Stimulated activated CD8-positive, alpha-beta memory T cell treated with anti-CD3 and anti-CD28 coated beads, Interleukin-7, amount 100 ng/mL, for 1 hour (primary cell): ENCODE data around the gene SPECC1.
A peak's percentile ranks its signal among the peaks of the same experiment; 100 is the strongest.
"Not testable (repeated sequence)": the region's sequence is repeated elsewhere in the genome, so short reads cannot be mapped to it uniquely, and the experiment has no call there.

ENCODE experiments used
- DNase-seq, 2 donors: peaks; one replicate each; pipeline ENCODE4 v3.0.0-alpha.2; 2020; ENCODE audit warnings: low read depth in 2 of 2

Gene SPECC1

DNA sequence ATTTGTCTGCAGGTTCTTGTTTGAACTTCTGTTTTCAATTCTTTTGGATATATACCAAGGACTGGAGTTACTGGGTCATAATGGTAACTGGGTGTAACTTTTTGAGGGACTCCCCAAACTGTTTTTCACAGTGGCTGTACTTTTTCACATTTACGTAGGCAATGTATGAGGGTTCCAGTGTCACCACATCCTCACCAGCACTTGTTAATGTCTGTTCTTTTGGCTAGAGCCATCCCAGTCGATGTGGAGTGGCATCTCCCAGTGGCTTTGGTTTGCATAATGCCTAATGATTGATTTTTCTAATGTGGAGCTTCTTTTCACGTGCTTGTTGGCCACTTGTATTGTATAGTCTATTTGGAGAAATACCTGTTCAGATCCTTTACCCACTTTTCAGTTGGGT lies 59.3 kb downstream of the SPECC1 start:
- DNase-seq = no peak

DNA sequence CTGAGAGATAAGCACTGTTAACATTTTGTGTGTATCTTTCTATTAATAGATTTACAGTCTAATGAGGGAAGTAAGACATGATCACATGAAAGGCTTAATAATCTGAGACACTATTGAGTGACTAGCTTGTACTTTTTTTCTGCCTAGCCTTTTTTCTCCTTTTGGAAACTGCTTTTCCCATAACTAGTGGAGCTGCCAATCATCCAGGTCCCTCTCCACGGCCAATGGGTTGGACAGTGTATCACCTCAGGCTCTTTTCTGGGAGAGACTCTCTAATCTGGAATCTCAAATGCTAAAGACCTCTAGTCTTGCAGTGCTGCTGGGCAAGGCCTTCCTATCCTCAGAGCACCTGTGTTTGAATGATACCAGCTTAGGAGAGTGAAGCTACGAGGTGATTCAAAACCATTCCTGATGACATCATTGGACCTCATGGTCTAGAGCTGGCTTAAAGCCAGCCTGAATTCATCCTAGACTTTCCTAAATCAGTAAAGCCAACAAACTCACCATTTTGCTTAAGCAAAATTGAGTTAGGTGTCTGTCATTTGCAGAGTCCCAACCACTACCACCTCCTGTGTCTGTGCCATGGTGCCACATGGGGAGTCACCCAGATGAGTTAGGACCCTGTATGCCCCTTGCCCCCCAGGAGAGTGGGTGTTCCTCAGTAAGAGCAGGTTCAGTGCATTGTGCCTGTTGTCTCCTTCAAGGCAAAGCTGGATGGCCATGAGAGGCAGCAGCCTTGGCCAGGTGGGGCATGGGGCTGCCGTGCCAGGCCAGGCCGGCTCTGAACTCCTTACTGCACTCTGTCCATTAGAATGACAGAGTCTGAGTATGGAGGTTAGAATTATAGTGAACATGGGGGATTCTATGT lies 62.9 kb downstream of the SPECC1 start:
- no peak for DNase-seq

DNA sequence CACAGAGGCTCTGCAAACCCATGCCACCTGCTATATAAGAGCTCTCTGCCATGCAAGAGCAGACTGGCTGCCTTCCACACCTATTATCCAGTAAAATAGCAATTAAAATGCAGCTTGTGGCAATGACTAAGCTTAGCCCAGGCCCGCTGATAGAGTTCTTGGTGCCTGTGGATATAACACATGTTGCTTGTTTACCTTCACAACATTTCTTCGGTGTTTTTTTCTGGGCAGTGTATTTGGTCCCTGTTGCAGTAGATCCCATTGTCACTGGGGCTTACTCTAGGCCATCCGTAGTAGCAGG lies 63.5 kb downstream of the SPECC1 start:
- DNase-seq = no peak

GRCh38 chr17:20073055-20073979 lies 64.2 kb downstream of the SPECC1 start:
- peak in 1 of 2 donors; percentile 10 for DNase-seq

- DNase-seq = no peak
Observed at GRCh38 chr17:20074001-20074400, 64.8 kb downstream of the SPECC1 start.

- no peak for DNase-seq
Observed at GRCh38 chr17:20074489-20074888, 65.3 kb downstream of the SPECC1 start.

DNA sequence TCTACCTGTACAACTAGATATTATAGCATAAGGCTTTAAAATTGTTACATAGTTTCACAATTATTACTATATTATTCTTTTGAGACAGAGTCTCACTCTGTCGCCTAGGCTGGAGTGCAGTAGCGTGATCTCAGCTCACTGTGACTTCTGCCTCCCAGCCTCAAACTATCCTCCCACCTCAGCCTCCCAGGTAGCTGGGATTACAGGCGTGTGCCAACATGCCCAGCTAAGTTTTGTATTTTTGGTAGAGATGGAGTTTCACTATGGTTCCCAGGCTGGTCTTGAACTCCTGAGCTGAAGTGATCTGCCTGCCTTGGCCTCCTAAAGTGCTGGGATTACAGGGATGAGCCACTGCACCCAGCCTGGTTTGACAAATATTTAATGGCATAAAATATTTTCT lies 67.0 kb downstream of the SPECC1 start:
- DNase-seq = not testable (repeated sequence)

DNA sequence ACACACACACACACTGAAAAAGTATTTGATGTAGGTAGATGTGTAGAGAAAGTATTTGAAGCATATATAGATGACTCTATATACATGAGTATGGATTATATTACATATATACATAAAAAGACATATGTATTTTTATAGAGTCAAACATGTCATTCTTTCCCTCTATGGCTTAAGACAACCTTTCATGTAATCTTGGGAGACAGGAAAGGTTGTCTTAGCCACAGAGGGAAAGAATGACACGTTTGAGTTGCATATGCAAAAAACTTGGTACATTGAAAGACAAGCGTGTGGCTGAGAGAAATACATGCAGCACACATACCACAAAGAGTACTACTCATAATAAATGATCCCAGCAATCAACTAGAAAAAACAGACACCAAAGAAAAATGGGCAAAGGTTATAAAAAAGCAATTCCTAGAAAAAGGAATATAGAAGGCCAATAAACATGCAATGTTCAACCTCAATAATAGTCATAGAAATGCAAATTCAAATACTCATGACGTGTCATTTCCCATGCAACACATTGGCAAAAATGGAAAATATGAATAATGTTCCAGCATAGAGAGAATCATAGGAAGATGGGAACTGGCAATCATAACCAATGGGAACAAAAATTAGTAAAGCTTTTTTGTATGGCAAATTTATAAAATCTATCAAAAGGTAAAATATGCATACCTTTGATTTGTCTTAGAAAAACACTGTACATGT lies 69.0 kb downstream of the SPECC1 start:
- no peak for DNase-seq

- DNase-seq = no peak
Observed at GRCh38 chr17:20080513-20080912, 71.4 kb downstream of the SPECC1 start.

- no peak for DNase-seq
Observed at GRCh38 chr17:20083156-20083859, 74.1 kb downstream of the SPECC1 start.

- no peak for DNase-seq
Observed at GRCh38 chr17:20084621-20085282, 75.6 kb downstream of the SPECC1 start.

DNA sequence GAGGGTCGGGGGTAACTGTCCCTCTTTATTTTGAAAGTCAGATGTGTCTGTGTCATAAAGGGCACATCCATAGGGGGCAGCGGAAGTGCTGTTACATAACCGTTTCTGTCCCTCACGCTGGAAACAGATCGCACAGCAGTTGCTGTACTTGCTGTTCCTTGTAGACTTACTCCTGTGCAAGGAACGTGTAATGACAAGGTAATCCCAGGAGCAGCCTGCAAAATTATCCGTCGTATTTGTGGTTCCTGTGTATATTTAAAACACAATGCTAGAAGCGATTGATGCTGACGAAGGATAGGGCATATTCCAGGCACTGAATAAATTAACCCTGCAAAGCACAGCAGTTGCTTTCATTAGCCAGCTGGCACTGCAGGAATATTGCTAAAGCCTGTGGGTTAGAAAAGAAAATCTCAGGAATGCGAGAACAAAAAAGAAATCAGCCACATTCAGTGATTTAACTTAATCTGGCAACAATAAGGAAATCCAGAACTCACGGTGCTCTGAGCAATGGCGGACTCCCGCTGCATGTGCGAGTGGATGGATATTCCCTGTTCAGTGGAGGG lies 76.2 kb downstream of the SPECC1 start:
- no peak for DNase-seq

DNA sequence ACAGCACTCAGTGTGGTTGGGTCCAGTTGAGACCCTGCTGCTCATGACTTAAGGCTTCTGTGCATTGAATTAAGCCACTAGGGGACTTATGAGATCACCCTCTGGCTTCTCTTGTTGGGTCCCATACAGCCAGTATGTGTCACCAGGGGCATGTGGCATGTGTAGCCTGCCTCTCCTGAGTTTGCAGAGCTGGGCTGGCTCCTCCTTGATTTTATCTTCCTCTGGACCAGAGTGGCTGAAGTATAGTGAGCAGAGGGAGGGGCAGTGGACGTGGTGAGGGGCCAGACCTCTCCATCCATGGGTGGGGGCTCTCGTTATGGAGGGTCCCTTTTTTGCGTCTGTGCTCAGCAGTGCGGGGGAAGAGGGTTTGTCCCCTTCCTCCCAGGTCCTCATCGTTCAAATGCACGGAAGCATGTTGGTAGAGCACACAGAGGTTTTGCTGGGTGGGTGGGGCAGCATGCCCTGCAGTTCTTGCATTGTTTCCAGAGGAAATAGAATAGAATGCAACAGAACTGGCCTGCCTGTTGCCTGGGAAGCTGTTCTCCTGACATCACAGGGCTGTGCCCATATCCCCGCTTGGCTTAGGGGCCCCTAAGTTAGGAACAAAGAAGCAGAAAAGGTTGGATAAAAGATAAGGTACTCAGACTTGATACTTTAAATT lies 77.4 kb downstream of the SPECC1 start:
- DNase-seq = no peak

- no peak for DNase-seq
Observed at GRCh38 chr17:20087538-20088250, 78.5 kb downstream of the SPECC1 start.

DNA sequence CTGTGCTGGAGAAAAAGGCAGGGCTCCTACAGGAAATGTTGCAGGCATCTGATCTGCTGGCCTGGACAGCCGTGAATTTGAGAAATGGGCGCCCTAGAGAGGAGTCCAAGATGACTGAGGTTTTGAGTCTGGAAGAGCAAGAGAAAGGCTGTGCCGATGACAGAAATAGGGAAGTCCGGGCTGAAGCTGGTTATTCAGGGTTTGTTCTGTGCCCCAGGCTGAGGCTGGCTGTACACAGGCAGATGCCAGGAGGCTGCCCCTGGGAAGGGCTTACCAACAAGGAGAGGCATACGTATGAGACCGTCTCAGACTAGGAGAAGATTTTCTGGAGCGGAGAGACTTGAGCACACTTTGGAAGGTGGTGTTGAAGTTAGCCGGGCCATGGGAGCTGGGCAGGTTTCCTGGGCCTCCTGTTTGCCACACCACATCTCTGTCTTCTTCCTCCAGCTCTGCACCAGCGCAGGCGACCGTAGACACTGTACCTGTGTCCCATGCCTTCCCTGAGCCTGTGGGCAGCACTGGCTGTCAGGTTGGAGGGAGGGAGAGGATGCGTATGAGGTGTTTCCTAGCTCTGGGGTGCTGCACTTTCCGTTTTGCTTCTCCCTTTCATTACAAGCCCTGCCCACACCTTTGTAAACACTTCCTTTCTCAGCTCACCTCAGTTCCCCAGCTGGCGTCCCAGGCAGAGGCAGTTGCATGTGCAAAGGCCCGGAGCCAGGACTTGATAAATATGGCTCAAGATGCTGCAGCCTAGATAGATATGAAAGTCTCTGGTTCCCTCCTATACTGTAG lies 80.8 kb downstream of the SPECC1 start:
- DNase-seq = no peak

DNA sequence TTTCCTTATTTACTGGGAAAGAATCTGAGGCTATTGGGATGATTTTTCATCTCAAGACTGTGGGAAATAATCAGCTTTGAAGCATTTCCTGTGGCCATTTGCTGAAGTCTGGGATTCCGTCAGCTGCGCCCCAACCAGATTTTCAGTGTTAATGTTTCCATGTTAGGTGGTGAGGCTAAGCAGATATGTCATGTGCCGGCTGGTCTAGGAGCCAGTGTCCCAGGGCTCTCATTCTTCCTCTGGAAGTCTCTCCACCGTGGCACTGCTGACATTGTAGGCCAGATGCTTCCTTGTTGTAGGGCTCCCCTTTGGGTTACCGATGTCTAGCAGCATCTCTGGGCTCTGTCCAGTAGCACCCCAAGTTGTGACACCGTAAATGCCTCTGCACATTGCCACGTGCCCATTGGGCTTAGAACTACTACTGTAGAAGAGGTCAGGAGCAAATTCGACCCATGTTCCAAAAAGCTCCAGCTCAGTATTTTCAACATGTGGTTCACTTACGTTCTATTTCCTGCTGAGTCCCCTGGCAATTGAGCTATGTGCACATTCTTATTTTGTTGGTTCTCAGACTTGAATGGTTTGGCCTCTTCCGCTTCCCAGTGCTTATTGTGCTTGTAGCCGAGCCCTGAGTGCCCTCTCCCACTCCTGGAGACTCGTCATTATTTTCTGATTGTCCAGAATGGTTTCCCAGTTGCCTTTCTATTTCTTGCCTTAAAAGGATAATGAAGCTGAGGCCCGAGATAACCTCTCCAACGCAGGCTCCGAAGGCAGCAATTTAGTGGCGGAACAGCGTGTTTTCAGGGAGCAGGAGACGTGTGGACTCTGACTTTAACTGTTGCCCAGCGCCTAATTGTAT lies 82.2 kb downstream of the SPECC1 start:
- no peak for DNase-seq

- no peak for DNase-seq
Observed at GRCh38 chr17:20092261-20092867, 83.2 kb downstream of the SPECC1 start.
